Measurements from ENCODE around the gene TUBA4A.

GRCh38 chr2:219221957-219222518 lies 31.7 kb downstream of the TUBA4A start:
- TF ChIP-seq CTCF (conservative IDR thresholded peaks at IDR 0.05; ENCODE audit: low read depth in 2 of 2) (no peak), ZNF331 (CRISPR knock-in tag; IDR thresholded peaks at IDR 0.05; ENCODE audit: low read depth) (no peak), REST (IDR thresholded peaks at IDR 0.05; ENCODE audit: unreplicated experiment) (no peak), EZH2phosphoT487 (IDR thresholded peaks at IDR 0.05; ENCODE audit: unreplicated experiment) (no peak), CREB1 (CRISPR knock-in tag; IDR thresholded peaks at IDR 0.05; ENCODE audit: low read depth) (no peak), POLR2AphosphoS5 (IDR thresholded peaks at IDR 0.05; ENCODE audit: low read depth) (no peak), EZH2 (IDR thresholded peaks at IDR 0.05; ENCODE audit: low read depth, unreplicated experiment) (no peak), JUNB (IDR thresholded peaks at IDR 0.05; ENCODE audit: unreplicated experiment) (no peak), STAT1 (IDR thresholded peaks at IDR 0.05; ENCODE audit: unreplicated experiment) (no peak), ETS1 (IDR thresholded peaks at IDR 0.05) (no peak), NANOG (IDR thresholded peaks at IDR 0.05; ENCODE audit: borderline replicate concordance) (no peak)
